Urinary bladder (tissue), 4 donors: ENCODE results near the gene TOP1. TPM values are rescaled to one million over a fixed set of nuclear protein-coding genes. Genes with fewer than 3 reads are reported as not detected.

Experiments
- DNase-seq: peaks from one replicate; pipeline ENCODE4 v3.0.0-alpha.2; 2015; ENCODE audit errors: extremely low spot score
- H3K27ac ChIP-seq: one replicate; pipeline ENCODE4 v1.5.1; 2013; ENCODE audit warnings: low read depth, mild to moderate bottlenecking, moderate library complexity
- H3K36me3 ChIP-seq: one replicate; pipeline ENCODE4 v1.6.1; 2013; ENCODE audit warnings: mild to moderate bottlenecking, moderate library complexity; ENCODE audit not compliant: insufficient read depth
- H3K4me1 ChIP-seq: one replicate; pipeline ENCODE4 v1.6.1; 2013; ENCODE audit warnings: mild to moderate bottlenecking, moderate library complexity; ENCODE audit not compliant: insufficient read depth
- H3K4me3 ChIP-seq: one replicate; pipeline ENCODE4 v1.5.1; 2013; ENCODE audit warnings: low read depth, low read length
- WGBS: extraction: QIAGEN DNeasy Blood & Tissue Kit; methylation state at CpG from one replicate; pipeline ENCODE4 v1.1.7; 2013; 5-methylcytosine and 5-hydroxymethylcytosine counted together
- polyA plus RNA-seq: library from polyadenylated mRNA; stranded (reverse); fragments of 200-250 nt; gene quantifications from one replicate; pipeline ENCODE4 v1.2.3, GENCODE V29; 2013
- total RNA-seq: library from RNA; depleted of rRNA; stranded (reverse); fragments of >200 nt; gene quantifications from one replicate; pipeline ENCODE4 v1.2.3, GENCODE V29; 2014
- donor health status: healthy with polysubstance abuse.
- donor health status: healthy.

Gene TOP1
- total and polyA plus RNA-seq, 2 donors, result 26.9 to 29.2 TPM

DNA sequence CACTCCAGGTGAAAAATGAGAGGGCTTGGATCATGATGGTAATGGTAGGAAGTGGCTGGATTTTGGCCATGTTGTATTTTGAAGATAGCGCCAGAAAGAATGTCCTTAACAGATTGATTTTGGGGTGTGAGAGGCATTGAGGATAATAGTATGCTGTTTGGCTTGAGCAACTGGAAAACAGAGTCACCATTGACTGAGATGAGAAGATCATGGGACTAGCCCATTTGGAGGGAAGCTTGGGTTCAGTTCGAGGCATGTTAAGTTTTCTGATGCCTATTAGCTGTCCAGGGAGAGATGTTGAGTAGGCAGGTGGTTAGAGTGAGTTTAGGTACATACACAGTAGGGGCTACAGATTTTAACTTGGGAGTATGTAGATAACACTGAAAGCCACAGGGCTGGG, 132.1 kb downstream of the TOP1 start:
- Histone ChIP-seq H3K27ac (no peak overlapping the region), H3K4me3 (no peak overlapping the region), H3K36me3 (peaks cover 3% of the 10 kb centered on the region), H3K4me1 (no peaks in the 10 kb centered on the region)
- DNase-seq, result no peak
- 92% methylated on average over 2 of the region's 2 CpGs for WGBS

DNA sequence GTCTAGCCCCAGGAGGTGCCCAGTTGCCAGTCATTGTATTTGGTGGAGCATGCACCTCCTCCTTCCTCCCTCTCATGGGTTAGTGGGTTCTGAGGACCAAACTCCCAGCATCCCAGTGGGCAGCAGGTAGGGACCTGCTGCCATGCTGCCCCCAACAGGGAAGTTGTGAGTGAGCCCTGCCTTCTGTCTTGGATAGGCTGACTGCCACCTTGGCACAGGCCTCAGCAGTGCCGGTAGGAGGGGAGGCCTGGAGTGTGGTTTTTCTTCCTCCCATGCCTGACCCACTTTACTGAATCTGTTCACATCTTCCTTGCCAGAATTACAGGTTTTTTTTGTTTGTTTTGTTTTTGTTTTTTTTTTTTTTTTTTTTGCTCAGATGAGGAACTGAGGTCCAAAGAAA, 133.3 kb downstream of the TOP1 start:
- WGBS, result 19% methylated on average over 1 of the region's 1 CpG
- no peaks in the 10 kb centered on the region for H3K4me1 ChIP-seq
- no peak overlapping the region for H3K27ac ChIP-seq
- H3K36me3 ChIP-seq, result peaks cover 7% of the 10 kb centered on the region
- DNase-seq, result no peak
- H3K4me3 ChIP-seq, result no peak overlapping the region

DNA sequence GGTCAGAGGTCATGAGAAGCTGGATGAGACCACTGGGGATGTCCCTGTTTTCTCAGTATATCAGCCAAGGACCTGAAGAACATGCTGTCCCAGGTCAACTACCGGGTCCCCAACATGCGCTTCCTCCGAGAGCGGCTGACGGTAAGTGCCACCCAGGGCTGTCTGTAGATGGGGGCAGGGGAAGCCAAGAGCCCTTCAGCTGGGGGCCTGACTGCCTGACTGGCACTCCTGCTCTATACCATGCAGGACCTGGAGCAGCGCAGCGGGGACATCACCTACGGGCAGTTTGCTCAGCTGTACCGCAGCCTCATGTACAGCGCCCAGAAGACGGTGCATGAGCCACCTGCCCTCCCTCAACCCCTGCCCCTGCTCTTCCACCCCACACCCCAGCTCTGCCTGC, 133.8 kb downstream of the TOP1 start:
- 97% methylated on average over 11 of the region's 11 CpGs for WGBS
- H3K36me3 ChIP-seq, result peaks cover 7% of the 10 kb centered on the region
- H3K4me3 ChIP-seq, result no peak overlapping the region
- DNase-seq, result no peak
- no peaks in the 10 kb centered on the region for H3K4me1 ChIP-seq
- no peak overlapping the region for H3K27ac ChIP-seq

DNA sequence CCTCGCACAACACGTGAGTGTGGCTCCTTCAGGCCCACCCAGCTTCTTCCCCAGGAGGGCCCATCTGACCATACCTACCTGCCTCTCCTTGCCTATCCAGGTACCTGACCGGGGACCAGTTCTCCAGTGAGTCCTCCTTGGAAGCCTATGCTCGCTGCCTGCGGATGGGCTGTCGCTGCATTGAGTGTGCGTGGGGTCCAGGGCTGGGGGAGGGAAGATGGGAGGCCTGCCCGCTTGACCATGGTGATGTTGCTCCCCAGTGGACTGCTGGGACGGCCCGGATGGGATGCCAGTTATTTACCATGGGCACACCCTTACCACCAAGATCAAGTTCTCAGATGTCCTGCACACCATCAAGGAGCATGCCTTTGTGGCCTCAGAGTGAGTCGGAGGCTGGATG, 135.2 kb downstream of the TOP1 start:
- WGBS, result 95% methylated on average over 11 of the region's 11 CpGs
- H3K4me3 ChIP-seq, result no peak overlapping the region
- no peaks in the 10 kb centered on the region for H3K4me1 ChIP-seq
- H3K27ac ChIP-seq, result no peak overlapping the region
- H3K36me3 ChIP-seq, result peaks cover 7% of the 10 kb centered on the region
- no peak for DNase-seq

DNA sequence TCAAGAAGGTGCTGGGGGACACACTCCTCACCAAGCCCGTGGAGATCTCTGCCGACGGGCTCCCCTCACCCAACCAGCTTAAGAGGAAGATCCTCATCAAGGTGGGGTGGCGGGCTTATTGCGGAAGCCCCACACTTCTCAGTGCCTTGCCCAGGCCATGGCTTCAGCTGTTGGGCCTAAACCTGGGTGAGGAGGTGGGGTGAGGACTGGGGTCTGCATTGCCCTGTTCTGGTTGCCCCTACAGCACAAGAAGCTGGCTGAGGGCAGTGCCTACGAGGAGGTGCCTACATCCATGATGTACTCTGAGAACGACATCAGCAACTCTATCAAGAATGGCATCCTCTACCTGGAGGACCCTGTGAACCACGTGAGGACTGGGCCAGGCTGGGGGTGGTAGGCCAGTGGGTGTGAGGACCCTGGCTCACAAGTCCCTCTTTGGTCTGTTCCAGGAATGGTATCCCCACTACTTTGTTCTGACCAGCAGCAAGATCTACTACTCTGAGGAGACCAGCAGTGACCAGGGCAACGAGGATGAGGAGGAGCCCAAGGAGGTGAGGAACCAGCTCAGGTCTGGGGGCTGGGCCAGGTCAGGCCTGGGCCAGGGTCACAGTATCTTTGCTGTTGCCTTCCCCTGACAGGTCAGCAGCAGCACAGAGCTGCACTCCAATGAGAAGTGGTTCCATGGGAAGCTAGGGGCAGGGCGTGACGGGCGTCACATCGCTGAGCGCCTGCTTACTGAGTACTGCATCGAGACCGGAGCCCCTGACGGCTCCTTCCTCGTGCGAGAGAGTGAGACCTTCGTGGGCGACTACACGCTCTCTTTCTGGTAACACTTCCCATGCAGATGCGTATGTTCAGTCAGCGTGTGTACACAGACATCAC, 136.6 kb downstream of the TOP1 start:
- H3K36me3 ChIP-seq, result peaks cover 10% of the 10 kb centered on the region
- H3K4me1 ChIP-seq, result no peaks in the 10 kb centered on the region
- DNase-seq, result no peak
- H3K4me3 ChIP-seq, result no peak overlapping the region
- H3K27ac ChIP-seq, result no peak overlapping the region
- 91% methylated on average over 24 of the region's 24 CpGs for WGBS

DNA sequence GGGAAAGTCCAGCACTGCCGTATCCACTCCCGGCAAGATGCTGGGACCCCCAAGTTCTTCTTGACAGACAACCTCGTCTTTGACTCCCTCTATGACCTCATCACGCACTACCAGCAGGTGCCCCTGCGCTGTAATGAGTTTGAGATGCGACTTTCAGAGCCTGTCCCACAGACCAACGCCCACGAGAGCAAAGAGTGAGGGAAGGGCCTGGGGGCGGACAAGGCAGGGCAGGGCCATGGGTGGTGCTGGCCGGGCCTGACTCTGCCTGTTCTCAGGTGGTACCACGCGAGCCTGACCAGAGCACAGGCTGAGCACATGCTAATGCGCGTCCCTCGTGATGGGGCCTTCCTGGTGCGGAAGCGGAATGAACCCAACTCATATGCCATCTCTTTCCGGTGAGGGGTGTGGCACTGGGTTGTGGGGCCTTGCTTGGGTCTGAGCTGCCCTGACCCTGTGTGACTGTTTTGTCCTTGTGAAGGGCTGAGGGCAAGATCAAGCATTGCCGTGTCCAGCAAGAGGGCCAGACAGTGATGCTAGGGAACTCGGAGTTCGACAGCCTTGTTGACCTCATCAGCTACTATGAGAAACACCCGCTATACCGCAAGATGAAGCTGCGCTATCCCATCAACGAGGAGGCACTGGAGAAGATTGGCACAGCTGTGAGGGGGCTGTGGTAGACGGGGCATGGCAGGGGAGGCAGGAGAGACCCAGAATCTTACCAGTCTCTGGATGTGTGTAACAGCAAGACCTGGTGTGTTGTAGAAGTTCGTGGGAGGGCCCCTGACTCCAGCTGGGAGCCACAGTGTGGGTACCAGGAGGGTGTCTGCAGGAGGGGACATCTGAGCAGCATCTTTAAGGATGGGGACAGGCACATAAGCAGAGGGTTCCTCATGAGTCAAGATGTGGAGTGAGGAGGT, 137.8 kb downstream of the TOP1 start:
- no peak for DNase-seq
- Histone ChIP-seq H3K27ac (no peak overlapping the region), H3K36me3 (peaks cover 10% of the 10 kb centered on the region), H3K4me1 (no peaks in the 10 kb centered on the region), H3K4me3 (no peak overlapping the region)
- 93% methylated on average over 27 of the region's 27 CpGs for WGBS

DNA sequence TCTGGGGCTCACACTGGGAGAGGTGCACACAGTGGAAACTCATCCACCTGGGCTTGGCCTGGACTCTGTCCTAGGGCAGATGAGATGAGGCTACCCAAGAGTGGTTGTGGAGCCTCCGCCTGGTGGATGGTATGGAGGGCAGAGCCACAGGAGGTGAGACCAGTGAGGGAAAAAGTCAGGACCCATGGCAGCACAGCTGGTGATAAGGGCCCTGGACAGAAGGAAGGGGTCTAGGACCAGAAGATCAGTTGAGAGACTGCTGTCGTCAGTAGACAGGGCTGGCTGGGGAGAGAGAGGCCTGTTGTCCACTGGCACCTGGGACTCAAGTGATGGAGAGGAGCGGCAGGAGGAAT, 138.5 kb downstream of the TOP1 start:
- Histone ChIP-seq H3K36me3 (peaks cover 10% of the 10 kb centered on the region), H3K27ac (no peak overlapping the region), H3K4me1 (no peaks in the 10 kb centered on the region), H3K4me3 (no peak overlapping the region)
- DNase-seq, result no peak
- 95% methylated on average over 3 of the region's 3 CpGs for WGBS

DNA sequence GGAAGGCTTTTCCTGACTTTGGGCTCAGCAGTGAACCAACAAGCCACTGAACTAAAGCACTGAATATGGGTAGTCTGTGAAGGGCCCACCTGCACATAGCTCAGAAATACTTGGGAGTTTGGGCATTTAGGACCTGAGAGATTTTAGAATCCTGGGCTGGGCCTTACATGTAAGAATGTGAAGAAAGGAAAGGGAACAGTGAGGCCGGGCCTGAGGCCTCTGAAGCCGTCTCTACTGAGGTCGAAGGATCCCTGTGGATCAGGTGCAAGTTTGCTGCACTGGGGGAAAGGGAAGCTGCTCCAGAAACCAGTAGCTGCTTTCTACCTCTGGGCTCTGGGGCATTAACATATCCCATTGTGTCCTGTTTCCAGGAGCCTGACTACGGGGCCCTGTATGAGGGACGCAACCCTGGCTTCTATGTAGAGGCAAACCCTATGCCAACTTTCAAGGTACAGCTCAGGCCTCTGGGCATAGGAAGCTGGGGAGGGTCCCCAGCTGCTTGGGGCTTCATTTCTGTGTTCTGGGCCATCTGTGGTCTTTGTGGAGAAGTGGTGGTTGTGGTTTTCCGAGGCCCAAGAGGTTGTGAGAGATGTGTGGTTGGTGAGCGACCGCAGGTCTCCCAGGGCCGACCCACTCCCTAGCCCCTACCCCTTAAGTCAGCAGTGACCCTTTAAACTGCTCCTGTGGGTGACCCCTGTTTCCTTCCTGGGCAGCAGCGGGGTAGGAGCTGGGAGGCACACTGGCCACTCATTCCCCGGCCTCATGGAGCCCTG, 139.0 kb downstream of the TOP1 start:
- no peak overlapping the region for H3K4me3 ChIP-seq
- peaks cover 7% of the 10 kb centered on the region for H3K36me3 ChIP-seq
- 89% methylated on average over 11 of the region's 11 CpGs for WGBS
- no peak for DNase-seq
- H3K27ac ChIP-seq, result no peak overlapping the region
- H3K4me1 ChIP-seq, result no peaks in the 10 kb centered on the region

DNA sequence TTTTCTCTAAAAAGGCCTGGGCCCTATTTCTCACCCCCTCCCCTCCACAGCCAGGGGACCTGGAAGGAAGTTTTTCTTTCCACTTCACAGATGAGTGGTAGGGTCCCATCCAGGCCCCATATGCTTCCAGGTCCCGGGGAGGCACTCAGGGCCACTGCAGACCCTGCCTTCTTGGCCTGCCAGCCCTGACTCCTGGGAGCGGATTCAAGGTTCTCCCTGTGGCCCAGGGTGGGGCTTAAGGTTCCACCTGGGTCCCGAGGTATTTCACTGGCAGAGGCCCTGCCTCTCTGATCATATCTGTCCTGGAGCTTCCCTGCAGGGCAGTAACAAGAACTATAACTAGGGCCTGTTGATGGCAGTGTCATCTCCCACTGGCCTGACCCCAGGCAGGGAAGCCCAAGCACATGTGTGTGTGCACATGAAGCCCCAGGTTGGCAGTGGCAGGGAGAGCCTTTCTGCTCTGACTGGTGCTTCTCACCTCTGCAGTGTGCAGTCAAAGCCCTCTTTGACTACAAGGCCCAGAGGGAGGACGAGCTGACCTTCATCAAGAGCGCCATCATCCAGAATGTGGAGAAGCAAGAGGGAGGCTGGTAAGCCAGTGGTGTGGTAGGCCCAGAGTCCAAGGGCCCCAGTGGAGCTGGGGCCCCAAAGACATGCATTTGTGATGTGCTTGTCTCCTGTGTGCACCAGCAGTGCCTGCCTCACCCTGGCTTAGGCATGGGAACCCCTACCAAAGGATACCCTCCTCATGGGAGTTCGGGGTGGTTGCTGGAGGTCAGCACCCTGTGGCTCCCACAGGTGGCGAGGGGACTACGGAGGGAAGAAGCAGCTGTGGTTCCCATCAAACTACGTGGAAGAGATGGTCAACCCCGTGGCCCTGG, 139.9 kb downstream of the TOP1 start:
- WGBS, result 96% methylated on average over 10 of the region's 10 CpGs
- Histone ChIP-seq H3K27ac (no peak overlapping the region), H3K4me3 (no peak overlapping the region), H3K36me3 (peaks cover 7% of the 10 kb centered on the region), H3K4me1 (no peaks in the 10 kb centered on the region)
- DNase-seq, result no peak

DNA sequence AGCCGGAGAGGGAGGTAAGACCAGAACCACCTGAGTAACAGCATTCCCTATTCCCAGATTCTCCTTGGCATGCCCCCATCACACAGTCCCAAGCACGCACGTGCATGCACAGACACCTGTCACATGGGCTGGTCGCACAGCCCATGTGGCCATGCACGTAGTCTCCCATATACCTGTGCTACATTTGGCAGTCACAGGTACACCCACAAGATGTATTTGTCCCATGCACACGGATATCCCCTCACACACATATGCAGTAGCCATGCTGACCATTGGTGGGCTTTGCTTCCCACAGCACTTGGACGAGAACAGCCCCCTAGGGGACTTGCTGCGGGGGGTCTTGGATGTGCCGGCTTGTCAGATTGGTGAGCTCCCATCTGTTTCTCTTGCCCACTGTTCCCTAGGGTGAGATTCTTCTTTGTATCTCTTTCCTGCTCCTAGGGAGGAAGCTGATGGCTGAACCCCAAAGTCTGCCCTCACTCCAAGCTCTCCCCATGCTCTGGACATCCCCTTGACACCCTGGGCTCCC, 140.6 kb downstream of the TOP1 start:
- WGBS, result 90% methylated on average over 9 of the region's 9 CpGs
- Histone ChIP-seq H3K4me1 (no peaks in the 10 kb centered on the region), H3K27ac (no peak overlapping the region), H3K36me3 (peaks cover 7% of the 10 kb centered on the region), H3K4me3 (no peak overlapping the region)
- DNase-seq, result no peak

DNA sequence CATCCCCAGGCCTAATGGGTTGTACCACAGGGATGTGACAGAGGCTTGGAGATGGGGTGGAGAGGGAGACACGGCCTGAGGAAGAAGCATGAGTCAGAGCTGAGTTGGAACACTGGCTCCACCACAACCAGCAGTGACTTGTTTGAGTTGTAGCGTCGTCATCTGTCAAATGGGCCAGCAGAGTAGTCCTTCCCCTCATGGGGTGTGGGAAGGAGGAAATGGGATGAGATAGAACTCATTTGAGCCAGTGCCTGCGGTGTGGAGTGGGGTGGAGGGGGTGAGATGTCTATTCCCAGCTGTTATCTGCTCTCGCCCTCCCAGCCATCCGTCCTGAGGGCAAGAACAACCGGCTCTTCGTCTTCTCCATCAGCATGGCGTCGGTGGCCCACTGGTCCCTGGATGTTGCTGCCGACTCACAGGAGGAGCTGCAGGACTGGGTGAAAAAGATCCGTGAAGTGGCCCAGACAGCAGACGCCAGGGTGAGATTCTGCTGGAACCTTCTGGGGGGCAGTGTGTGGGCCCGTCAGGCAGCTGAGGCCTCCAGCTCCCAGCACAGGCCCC, 141.2 kb downstream of the TOP1 start:
- H3K27ac ChIP-seq, result no peak overlapping the region
- no peaks in the 10 kb centered on the region for H3K4me1 ChIP-seq
- H3K36me3 ChIP-seq, result peaks cover 7% of the 10 kb centered on the region
- 88% methylated on average over 14 of the region's 14 CpGs for WGBS
- no peak for DNase-seq
- H3K4me3 ChIP-seq, result no peak overlapping the region

DNA sequence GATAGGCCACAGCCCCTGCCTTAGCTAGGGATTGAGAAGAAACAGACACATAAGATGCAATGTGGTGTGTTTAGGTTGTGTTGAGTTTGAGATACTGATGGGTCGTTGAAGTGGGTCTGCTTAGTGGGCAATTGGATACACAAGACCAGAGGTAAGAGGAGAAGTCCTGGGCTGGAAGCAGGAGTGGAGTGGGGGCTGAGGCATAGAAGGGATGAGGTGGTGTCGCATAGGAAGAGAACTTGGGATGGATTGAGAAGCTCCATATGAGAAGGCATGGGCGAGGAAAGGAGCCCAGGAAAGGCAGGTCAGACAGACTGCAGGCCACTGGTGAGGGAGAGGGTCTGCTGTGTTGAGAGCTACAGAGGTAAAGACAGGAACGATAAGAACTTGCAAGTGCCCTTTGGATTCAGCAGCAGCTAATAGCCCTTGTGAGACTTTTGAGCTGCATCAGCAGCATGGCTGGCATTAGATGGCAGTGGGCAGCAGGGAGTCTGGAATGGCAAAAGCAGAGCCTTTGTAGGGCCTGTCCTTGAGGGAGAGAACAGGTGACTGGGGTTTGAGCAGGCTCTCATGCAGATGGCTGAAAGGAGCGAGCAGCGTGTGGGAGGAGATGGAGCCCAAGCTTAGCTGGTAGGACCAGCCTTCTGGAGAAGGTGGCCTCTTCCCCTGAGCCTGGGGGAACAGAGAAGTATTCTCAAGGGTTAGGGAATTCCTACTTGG, 141.9 kb downstream of the TOP1 start:
- 92% methylated on average over 6 of the region's 6 CpGs for WGBS
- no peak overlapping the region for H3K27ac ChIP-seq
- H3K4me3 ChIP-seq, result no peak overlapping the region
- no peaks in the 10 kb centered on the region for H3K4me1 ChIP-seq
- DNase-seq, result no peak
- peaks cover 7% of the 10 kb centered on the region for H3K36me3 ChIP-seq
